Fibroblast of lung (primary cell): ENCODE measurements around the gene CTDP1.

Experiments
- EZH2 ChIP-seq: IDR thresholded peaks from 2 replicates; pipeline ENCODE4 v1.5.1; 2012; ENCODE audit warnings: low read length, control low read depth, mild to moderate bottlenecking; ENCODE audit errors: missing control alignments
- TF ChIP-seq, protein P1 (sequence below), 2 donors: IDR thresholded peaks in 1 of 2; conservative IDR thresholded peaks in 1 of 2; 1 replicate in 1 of 2; 2 replicates in 1 of 2; pipeline ENCODE4 v1.5.1; 2011 to 2012; ENCODE audit warnings: low read length in 2 of 2, control low read depth in 1 of 2, inconsistent platforms in 1 of 2, low read depth in 1 of 2, mild to moderate bottlenecking in 1 of 2

DNA sequence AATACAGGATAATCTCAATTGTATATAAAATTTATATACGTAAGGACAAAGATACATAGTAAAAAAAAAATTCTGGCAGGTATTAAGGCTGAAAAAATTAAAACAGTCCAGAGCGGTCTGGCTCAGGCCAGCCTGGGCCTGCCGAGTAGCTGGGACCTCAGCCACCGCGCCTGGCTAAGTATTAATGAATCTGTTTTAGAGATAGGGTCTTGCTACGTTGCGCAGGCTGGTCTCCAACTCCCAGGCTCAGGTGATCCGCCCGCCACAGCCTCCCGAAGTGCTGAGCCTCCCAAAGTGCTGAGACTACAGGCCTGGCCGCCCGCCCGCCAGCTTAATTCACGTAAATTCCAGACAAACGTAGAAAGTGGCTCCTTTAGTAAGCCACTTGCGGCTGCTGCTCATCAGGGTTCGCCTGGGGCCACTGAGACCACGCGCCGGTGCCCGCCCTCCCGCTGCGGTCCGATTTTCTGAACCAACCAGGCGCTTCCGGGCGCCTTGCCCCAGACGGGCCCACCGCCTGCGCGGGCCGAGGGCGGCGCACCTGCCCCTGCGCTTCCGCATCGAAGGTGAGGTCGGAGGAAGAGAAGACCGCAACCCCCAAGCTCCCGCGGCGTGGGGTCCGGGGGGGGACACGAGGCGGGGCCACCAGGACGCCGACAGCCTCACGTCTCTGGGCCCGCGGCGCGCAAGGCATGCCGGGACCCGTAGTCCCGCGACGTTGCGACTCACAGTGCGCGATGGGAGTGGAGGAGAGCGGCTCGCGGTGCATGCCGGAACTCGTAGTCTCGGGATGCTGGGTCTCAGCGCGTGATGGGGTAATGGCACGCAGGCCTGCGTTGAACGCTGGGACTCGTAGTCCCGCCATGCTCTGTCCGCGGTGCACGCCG is 695 bp upstream of the CTDP1 start:
- TF ChIP-seq, protein P1, sequence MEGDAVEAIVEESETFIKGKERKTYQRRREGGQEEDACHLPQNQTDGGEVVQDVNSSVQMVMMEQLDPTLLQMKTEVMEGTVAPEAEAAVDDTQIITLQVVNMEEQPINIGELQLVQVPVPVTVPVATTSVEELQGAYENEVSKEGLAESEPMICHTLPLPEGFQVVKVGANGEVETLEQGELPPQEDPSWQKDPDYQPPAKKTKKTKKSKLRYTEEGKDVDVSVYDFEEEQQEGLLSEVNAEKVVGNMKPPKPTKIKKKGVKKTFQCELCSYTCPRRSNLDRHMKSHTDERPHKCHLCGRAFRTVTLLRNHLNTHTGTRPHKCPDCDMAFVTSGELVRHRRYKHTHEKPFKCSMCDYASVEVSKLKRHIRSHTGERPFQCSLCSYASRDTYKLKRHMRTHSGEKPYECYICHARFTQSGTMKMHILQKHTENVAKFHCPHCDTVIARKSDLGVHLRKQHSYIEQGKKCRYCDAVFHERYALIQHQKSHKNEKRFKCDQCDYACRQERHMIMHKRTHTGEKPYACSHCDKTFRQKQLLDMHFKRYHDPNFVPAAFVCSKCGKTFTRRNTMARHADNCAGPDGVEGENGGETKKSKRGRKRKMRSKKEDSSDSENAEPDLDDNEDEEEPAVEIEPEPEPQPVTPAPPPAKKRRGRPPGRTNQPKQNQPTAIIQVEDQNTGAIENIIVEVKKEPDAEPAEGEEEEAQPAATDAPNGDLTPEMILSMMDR (conservative IDR thresholded peaks at IDR 0.05 in 1 of 2, IDR thresholded peaks at IDR 0.05 in 1 of 2; ENCODE audit: low read depth in 1 of 2, low read length in 2 of 2) = no peak
- TF ChIP-seq EZH2 = no peak
